Right lobe of liver (tissue), 4 donors: ENCODE data around the gene MCL1.

Experiments
- POLR2A ChIP-seq: fragments of 450-650 bp; IDR thresholded peaks from one replicate; pipeline ENCODE4 v1.6.1; 2017; ENCODE audit warnings: antibody characterized with exemption, mild to moderate bottlenecking
- TF ChIP-seq, protein P1 (sequence below), 4 donors: fragments of 200-600 bp in 3 of 4; fragments of 450-650 bp in 1 of 4; IDR thresholded peaks; one replicate each; pipeline versions ENCODE4 v1.5.1 to v1.8.0; 2016 to 2022; ENCODE audit warnings: antibody characterized with exemption in 4 of 4, mild to moderate bottlenecking in 2 of 4
- donor health status: DM: no; HTN: no; CAD: no.
- donor health status: DM: no; HTN: no; CAD: no.
- donor health status: DM: no; HTN: yes; CAD: no.

DNA sequence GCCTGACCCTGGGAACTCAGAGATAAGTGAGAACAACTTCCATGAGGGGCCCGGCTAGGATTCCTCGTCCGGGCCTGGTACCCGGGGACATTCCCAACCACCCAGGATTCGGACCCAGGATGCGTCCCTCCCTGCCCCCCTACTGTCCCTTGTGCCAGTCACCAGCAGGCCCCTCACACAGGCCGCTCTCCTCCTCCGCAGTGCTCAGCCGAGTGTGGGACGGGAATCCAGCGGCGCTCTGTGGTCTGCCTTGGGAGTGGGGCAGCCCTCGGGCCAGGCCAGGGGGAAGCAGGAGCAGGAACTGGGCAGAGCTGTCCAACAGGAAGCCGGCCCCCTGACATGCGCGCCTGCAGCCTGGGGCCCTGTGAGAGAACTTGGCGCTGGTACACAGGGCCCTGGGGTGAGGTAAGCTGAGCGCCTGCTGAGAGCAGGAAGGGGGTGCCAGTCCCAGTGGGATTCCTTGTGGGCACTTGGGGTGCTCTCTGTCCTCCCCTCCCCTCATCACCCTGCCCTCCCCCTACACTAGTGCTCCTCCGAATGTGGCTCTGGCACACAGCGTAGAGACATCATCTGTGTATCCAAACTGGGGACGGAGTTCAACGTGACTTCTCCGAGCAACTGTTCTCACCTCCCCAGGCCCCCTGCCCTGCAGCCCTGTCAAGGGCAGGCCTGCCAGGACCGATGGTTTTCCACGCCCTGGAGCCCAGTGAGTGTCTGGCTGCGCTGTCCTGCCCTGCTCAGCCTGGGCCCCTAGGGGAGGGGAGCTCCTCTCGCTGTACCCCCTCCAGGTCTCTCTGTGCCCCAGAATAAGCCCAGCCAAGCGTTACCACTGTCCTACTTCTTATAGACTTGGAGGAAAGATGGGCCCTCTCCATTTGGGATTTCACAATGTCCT is 20.4 kb downstream of the MCL1 start:
- TF ChIP-seq, protein P1, sequence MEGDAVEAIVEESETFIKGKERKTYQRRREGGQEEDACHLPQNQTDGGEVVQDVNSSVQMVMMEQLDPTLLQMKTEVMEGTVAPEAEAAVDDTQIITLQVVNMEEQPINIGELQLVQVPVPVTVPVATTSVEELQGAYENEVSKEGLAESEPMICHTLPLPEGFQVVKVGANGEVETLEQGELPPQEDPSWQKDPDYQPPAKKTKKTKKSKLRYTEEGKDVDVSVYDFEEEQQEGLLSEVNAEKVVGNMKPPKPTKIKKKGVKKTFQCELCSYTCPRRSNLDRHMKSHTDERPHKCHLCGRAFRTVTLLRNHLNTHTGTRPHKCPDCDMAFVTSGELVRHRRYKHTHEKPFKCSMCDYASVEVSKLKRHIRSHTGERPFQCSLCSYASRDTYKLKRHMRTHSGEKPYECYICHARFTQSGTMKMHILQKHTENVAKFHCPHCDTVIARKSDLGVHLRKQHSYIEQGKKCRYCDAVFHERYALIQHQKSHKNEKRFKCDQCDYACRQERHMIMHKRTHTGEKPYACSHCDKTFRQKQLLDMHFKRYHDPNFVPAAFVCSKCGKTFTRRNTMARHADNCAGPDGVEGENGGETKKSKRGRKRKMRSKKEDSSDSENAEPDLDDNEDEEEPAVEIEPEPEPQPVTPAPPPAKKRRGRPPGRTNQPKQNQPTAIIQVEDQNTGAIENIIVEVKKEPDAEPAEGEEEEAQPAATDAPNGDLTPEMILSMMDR (IDR thresholded peaks at IDR 0.05) = no peak
- peak; percentile 20 for TF ChIP-seq POLR2A
